Stimulated activated naive CD4-positive, alpha-beta T cell (primary cell): Measurements from ENCODE around the gene HNF1B.
"Not testable (repeated sequence)": the region's sequence is repeated elsewhere in the genome, so short reads cannot be mapped to it uniquely, and the experiment has no call there.

ENCODE experiments used
- DNase-seq, 6 experiments: peaks; one replicate each; lab custom pipeline; 2025; lab: John Stamatoyannopoulos, UW

Gene HNF1B

GRCh38 chr17:37744961-37745800, at the start of gene HNF1B:
Gene HNF1B (minus strand): TSS chr17:37745059. CDS start chr17:37744884, 175 bp downstream.
- DNase-seq = no peak

- no peak for DNase-seq
Observed at GRCh38 chr17:37792787-37793186, 47.9 kb upstream of the HNF1B start.

- DNase-seq = peak in 2 of 6 experiments; percentile 11 to 30
Observed at GRCh38 chr17:37791447-37792399, 46.9 kb upstream of the HNF1B start.

GRCh38 chr17:37789771-37790541, 45.1 kb upstream of the HNF1B start:
- no peak for DNase-seq

GRCh38 chr17:37789021-37789565, 44.2 kb upstream of the HNF1B start:
- DNase-seq = no peak

- DNase-seq = no peak
Observed at GRCh38 chr17:37788526-37788925, 43.7 kb upstream of the HNF1B start.

GRCh38 chr17:37787055-37787757, 42.3 kb upstream of the HNF1B start:
- no peak for DNase-seq

GRCh38 chr17:37786481-37786880, 41.6 kb upstream of the HNF1B start:
- no peak for DNase-seq

- DNase-seq = not testable (repeated sequence)
Observed at GRCh38 chr17:37782460-37782859, 37.6 kb upstream of the HNF1B start.

- no peak for DNase-seq
Observed at GRCh38 chr17:37781451-37781850, 36.6 kb upstream of the HNF1B start.

GRCh38 chr17:37779554-37779953, 34.7 kb upstream of the HNF1B start:
- no peak for DNase-seq

GRCh38 chr17:37774504-37774903, 29.6 kb upstream of the HNF1B start:
- DNase-seq = no peak

GRCh38 chr17:37772982-37773381, 28.1 kb upstream of the HNF1B start:
- DNase-seq = no peak

GRCh38 chr17:37770631-37771518, 26.0 kb upstream of the HNF1B start:
- peak in 3 of 6 experiments; percentile 2 to 10 (median 2) for DNase-seq

GRCh38 chr17:37769050-37769449, 24.2 kb upstream of the HNF1B start:
- DNase-seq = no peak

- no peak for DNase-seq
Observed at GRCh38 chr17:37768438-37768837, 23.6 kb upstream of the HNF1B start.

- no peak for DNase-seq
Observed at GRCh38 chr17:37766971-37767370, 22.1 kb upstream of the HNF1B start.

- no peak for DNase-seq
Observed at GRCh38 chr17:37764383-37764782, 19.5 kb upstream of the HNF1B start.

GRCh38 chr17:37762666-37763065, 17.8 kb upstream of the HNF1B start:
- DNase-seq = no peak

- no peak for DNase-seq
Observed at GRCh38 chr17:37761961-37762360, 17.1 kb upstream of the HNF1B start.
